H9 (cell line): ENCODE results near the gene DOCK2. TPM values are rescaled to one million over a fixed set of nuclear protein-coding genes. Genes with fewer than 3 reads are reported as not detected.

Source experiments
- DNase-seq: peaks from one replicate; pipeline ENCODE4 v3.0.0-alpha.2; 2017
- H2AFZ ChIP-seq: one replicate; pipeline ENCODE4 v1.6.1; 2013; ENCODE audit warnings: mild to moderate bottlenecking, low read length, control low read depth, moderate library complexity
- H2AK5ac ChIP-seq: 2 replicates; pipeline ENCODE4 v1.6.1; 2013; ENCODE audit warnings: low read length, control low read depth, mixed read lengths; ENCODE audit not compliant: insufficient read length
- H2BK120ac ChIP-seq: one replicate; pipeline ENCODE4 v1.6.1; 2013; ENCODE audit warnings: low read depth, mild to moderate bottlenecking, low read length, control low read depth, inconsistent platforms; ENCODE audit not compliant: poor library complexity, severe bottlenecking
- H2BK12ac ChIP-seq: 2 replicates; pipeline ENCODE4 v1.6.1; 2013; ENCODE audit warnings: low read length, control low read depth, mixed read lengths, low read depth; ENCODE audit not compliant: insufficient read length
- H2BK15ac ChIP-seq: 2 replicates; pipeline ENCODE4 v1.6.1; 2013; ENCODE audit warnings: low read depth, low read length, control low read depth
- H2BK20ac ChIP-seq: one replicate; pipeline ENCODE4 v1.6.1; 2013; ENCODE audit warnings: low read depth, mild to moderate bottlenecking, low read length, control low read depth, inconsistent platforms; ENCODE audit not compliant: poor library complexity, severe bottlenecking
- H2BK5ac ChIP-seq: 2 replicates; pipeline ENCODE4 v1.6.1; 2013; ENCODE audit warnings: low read length, control low read depth, mixed read lengths; ENCODE audit not compliant: insufficient read length
- H3K14ac ChIP-seq: 2 replicates; pipeline ENCODE4 v1.6.1; 2013; ENCODE audit warnings: low read length, control low read depth; ENCODE audit not compliant: insufficient read depth
- H3K18ac ChIP-seq: 2 replicates; pipeline ENCODE4 v1.6.1; 2013; ENCODE audit warnings: low read depth, mild to moderate bottlenecking, mixed read lengths, low read length, control low read depth; ENCODE audit not compliant: insufficient read length
- H3K23ac ChIP-seq: 2 replicates; pipeline ENCODE4 v1.6.1; 2013; ENCODE audit warnings: low read length, control low read depth, mixed read lengths, low read depth; ENCODE audit not compliant: insufficient read length
- H3K23me2 ChIP-seq: 2 replicates; pipeline ENCODE4 v1.6.1; 2013; ENCODE audit warnings: low read depth, mild to moderate bottlenecking, mixed read lengths, low read length, control low read depth; ENCODE audit not compliant: insufficient read length, poor library complexity, severe bottlenecking
- H3K27ac ChIP-seq: 2 replicates; pipeline ENCODE4 v1.5.1; 2013; ENCODE audit warnings: low read length, control low read depth, mixed read lengths, low read depth; ENCODE audit not compliant: insufficient read length
- H3K27me3 ChIP-seq: 2 replicates; pipeline ENCODE4 v1.6.1; 2013; ENCODE audit warnings: low read length, control low read depth, inconsistent platforms; ENCODE audit not compliant: insufficient read depth
- H3K4ac ChIP-seq: 2 replicates; pipeline ENCODE4 v1.6.1; 2013; ENCODE audit warnings: low read depth, mild to moderate bottlenecking, control low read depth, inconsistent platforms, low read length, moderate library complexity
- H3K4me1 ChIP-seq: 2 replicates; pipeline ENCODE4 v1.6.1; 2013; ENCODE audit warnings: low read length, control low read depth, inconsistent platforms; ENCODE audit not compliant: insufficient read depth
- H3K4me2 ChIP-seq: 2 replicates; pipeline ENCODE4 v1.6.1; 2013; ENCODE audit warnings: low read length, control low read depth, mixed read lengths; ENCODE audit not compliant: insufficient read length, insufficient read depth
- H3K56ac ChIP-seq: 2 replicates; pipeline ENCODE4 v1.6.1; 2013; ENCODE audit warnings: low read depth, mild to moderate bottlenecking, mixed read lengths, low read length, control low read depth; ENCODE audit not compliant: insufficient read length
- H3K79me1 ChIP-seq: 2 replicates; pipeline ENCODE4 v1.6.1; 2013; ENCODE audit warnings: low read depth, mild to moderate bottlenecking, moderate library complexity, low read length, control low read depth, inconsistent platforms; ENCODE audit not compliant: insufficient read depth, poor library complexity, severe bottlenecking
- H3K79me2 ChIP-seq: 2 replicates; pipeline ENCODE4 v1.6.1; 2013; ENCODE audit warnings: low read length, control low read depth, inconsistent platforms; ENCODE audit not compliant: insufficient read depth
- H3K9ac ChIP-seq: 2 replicates; pipeline ENCODE4 v1.6.1; 2013; ENCODE audit warnings: low read length, control low read depth, mixed read lengths; ENCODE audit not compliant: insufficient read length; ENCODE audit errors: extremely low read depth
- H3K9me3 ChIP-seq: one replicate; pipeline ENCODE4 v1.6.1; 2013; ENCODE audit warnings: low read depth, low read length, inconsistent platforms; ENCODE audit not compliant: control insufficient read depth
- H3T11ph ChIP-seq: one replicate; pipeline ENCODE4 v1.6.1; 2013; ENCODE audit warnings: mild to moderate bottlenecking, low read length, control low read depth, inconsistent platforms
- H4K20me1 ChIP-seq: one replicate; pipeline ENCODE4 v1.6.1; 2013; ENCODE audit not compliant: control insufficient read depth, insufficient read length, insufficient read depth
- H4K5ac ChIP-seq: 2 replicates; pipeline ENCODE4 v1.6.1; 2013; ENCODE audit warnings: low read depth, mild to moderate bottlenecking, mixed read lengths, low read length, control low read depth; ENCODE audit not compliant: insufficient read length
- H4K8ac ChIP-seq: replicated peaks from 2 replicates; pipeline ENCODE4 v1.6.1; 2013; ENCODE audit warnings: low read length, control low read depth, mixed read lengths, low read depth; ENCODE audit not compliant: insufficient read length
- H4K91ac ChIP-seq: 2 replicates; pipeline ENCODE4 v1.6.1; 2013; ENCODE audit warnings: low read depth, mild to moderate bottlenecking, moderate library complexity, mixed read lengths, low read length, control low read depth; ENCODE audit not compliant: insufficient read length
- H3K27ac Mint-ChIP-seq, 3 experiments: 2 replicates in 2 of 3; 3 replicates in 1 of 3; pipeline ENCODE4 v1.8.0; 2020 to 2021; ENCODE audit warnings: mixed read lengths in 3 of 3, mild to moderate bottlenecking in 1 of 3, moderate library complexity in 1 of 3
- H3K27me3 Mint-ChIP-seq: 2 replicates; pipeline ENCODE4 v1.8.0; 2021; ENCODE audit warnings: low read depth, mild to moderate bottlenecking, moderate library complexity, mixed read lengths
- H3K36me3 Mint-ChIP-seq, 3 experiments: 2 replicates in 2 of 3; 3 replicates in 1 of 3; pipeline ENCODE4 v1.8.0; 2020 to 2021; ENCODE audit warnings: low read depth in 3 of 3, mixed read lengths in 3 of 3; ENCODE audit not compliant: insufficient read depth in 1 of 3
- H3K4me1 Mint-ChIP-seq, 2 experiments: 2 replicates each; pipeline ENCODE4 v1.8.0; 2020; ENCODE audit warnings: mixed read lengths in 2 of 2
- H3K4me3 Mint-ChIP-seq, 2 experiments: 2 replicates in 1 of 2; 3 replicates in 1 of 2; pipeline ENCODE4 v1.8.0; 2020 to 2021; ENCODE audit warnings: mild to moderate bottlenecking in 2 of 2, mixed read lengths in 2 of 2, moderate library complexity in 1 of 2
- H3K9me3 Mint-ChIP-seq, 2 experiments: 2 replicates in 1 of 2; 3 replicates in 1 of 2; pipeline ENCODE4 v1.8.0; 2020; ENCODE audit warnings: mild to moderate bottlenecking in 2 of 2, mixed read lengths in 2 of 2, moderate library complexity in 1 of 2
- WGBS: extraction: QIAGEN DNeasy Blood & Tissue Kit; methylation state at CpG from one replicate; pipeline ENCODE4 v1.1.7; 2013; ENCODE audit warnings: missing lambda C conversion rate, low lambda C conversion rate, mixed read lengths; ENCODE audit not compliant: insufficient read length; ENCODE audit errors: extremely low coverage; 5-methylcytosine and 5-hydroxymethylcytosine counted together
- total RNA-seq: library from RNA; stranded (reverse); gene quantifications from 2 replicates; pipeline ENCODE4 v1.2.1, GENCODE V29; 2021
- TF ChIP-seq, protein P1 (sequence below): fragments of 200-600 bp; sonication (generic); conservative IDR thresholded peaks from 3 replicates; pipeline ENCODE4 v1.8.0; 2021; ENCODE audit warnings: antibody characterized with exemption, mild to moderate bottlenecking

The DOCK2 gene
- total RNA-seq, 1 experiment from 2014 or later, result 7.8 TPM

DNA sequence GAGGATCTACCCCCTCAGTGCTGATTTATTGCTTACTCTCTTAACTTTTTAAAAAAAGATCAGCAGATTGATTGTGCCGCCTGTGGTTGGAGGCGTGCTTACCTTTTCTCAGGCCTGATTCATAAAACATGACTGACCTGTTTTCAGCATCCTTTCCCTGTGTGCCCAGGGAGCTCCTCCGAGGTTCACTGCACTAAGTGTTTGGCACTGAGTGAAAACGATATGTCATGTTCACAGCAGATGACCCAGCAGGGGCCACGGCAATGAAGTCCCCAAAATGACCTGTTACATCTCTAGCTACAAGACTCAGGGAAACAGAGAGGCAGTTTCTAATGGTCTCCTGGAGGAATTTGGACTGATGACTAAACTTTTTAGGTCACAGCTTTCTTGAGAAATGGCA is 273.3 kb downstream of the DOCK2 start:
- Histone ChIP-seq H3K4ac (no peak overlapping the region), H3K4me1 (no peaks in the 10 kb centered on the region), H2BK5ac (no peak overlapping the region), H3K56ac (no peak overlapping the region), H3K14ac (no peak overlapping the region), H3K9ac (no peak overlapping the region), H3K4me2 (no peak overlapping the region), H2BK120ac (no peak overlapping the region), H4K91ac (no peak overlapping the region), H3K79me1 (no peaks in the 10 kb centered on the region), H3K23me2 (no peaks in the 10 kb centered on the region), H4K20me1 (no peaks in the 10 kb centered on the region), H3K9me3 (no peaks in the 10 kb centered on the region), H3K27ac (no peak overlapping the region), H2AFZ (no peak overlapping the region), H2BK20ac (no peak overlapping the region), H2BK15ac (no peak overlapping the region), H3K23ac (no peak overlapping the region), H3K79me2 (no peaks in the 10 kb centered on the region), H3K27me3 (no peaks in the 10 kb centered on the region), H3K18ac (no peak overlapping the region), H4K8ac (no peak overlapping the region), H4K5ac (no peak overlapping the region), H2BK12ac (no peak overlapping the region), H2AK5ac (no peak overlapping the region), H3T11ph (no peak overlapping the region)
- H3K27me3 Mint-ChIP-seq, result no peaks in the 10 kb centered on the region
- TF ChIP-seq, protein P1, sequence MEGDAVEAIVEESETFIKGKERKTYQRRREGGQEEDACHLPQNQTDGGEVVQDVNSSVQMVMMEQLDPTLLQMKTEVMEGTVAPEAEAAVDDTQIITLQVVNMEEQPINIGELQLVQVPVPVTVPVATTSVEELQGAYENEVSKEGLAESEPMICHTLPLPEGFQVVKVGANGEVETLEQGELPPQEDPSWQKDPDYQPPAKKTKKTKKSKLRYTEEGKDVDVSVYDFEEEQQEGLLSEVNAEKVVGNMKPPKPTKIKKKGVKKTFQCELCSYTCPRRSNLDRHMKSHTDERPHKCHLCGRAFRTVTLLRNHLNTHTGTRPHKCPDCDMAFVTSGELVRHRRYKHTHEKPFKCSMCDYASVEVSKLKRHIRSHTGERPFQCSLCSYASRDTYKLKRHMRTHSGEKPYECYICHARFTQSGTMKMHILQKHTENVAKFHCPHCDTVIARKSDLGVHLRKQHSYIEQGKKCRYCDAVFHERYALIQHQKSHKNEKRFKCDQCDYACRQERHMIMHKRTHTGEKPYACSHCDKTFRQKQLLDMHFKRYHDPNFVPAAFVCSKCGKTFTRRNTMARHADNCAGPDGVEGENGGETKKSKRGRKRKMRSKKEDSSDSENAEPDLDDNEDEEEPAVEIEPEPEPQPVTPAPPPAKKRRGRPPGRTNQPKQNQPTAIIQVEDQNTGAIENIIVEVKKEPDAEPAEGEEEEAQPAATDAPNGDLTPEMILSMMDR, result no peak
- no peak for DNase-seq
- H3K27ac Mint-ChIP-seq, result no peak overlapping the region
- no CpG with 5 or more reads among the region's 5 CpGs for WGBS
- no peaks in the 10 kb centered on the region for H3K9me3 Mint-ChIP-seq
- H3K4me1 Mint-ChIP-seq, result peaks cover 7 to 9% of the 10 kb centered on the region in 2 experiments
- H3K4me3 Mint-ChIP-seq, result no peak overlapping the region
- no peaks in the 10 kb centered on the region for H3K36me3 Mint-ChIP-seq
